Stimulated activated naive CD8-positive, alpha-beta T cell treated with anti-CD3 and anti-CD28 coated beads, Interleukin-15, Interleukin-2, amounts not matched to agents 100 ng/mL and 50 ng/mL, for 24 hours (primary cell): ENCODE results near the gene DCAF16.

ENCODE experiments used
- H3K27ac Mint-ChIP-seq: one replicate; pipeline ENCODE4 v1.8.0; 2021; ENCODE audit warnings: mild to moderate bottlenecking, mixed read lengths
- H3K27me3 Mint-ChIP-seq: one replicate; pipeline ENCODE4 v1.8.0; 2021; ENCODE audit warnings: mixed read lengths
- H3K36me3 Mint-ChIP-seq: one replicate; pipeline ENCODE4 v1.8.0; 2021; ENCODE audit warnings: low read depth, mixed read lengths
- H3K4me1 Mint-ChIP-seq: one replicate; pipeline ENCODE4 v1.8.0; 2021; ENCODE audit warnings: low read depth, mixed read lengths
- H3K4me3 Mint-ChIP-seq: one replicate; pipeline ENCODE4 v1.8.0; 2021; ENCODE audit warnings: mild to moderate bottlenecking, mixed read lengths
- H3K9me3 Mint-ChIP-seq: one replicate; pipeline ENCODE4 v1.8.0; 2021; ENCODE audit warnings: mixed read lengths

DCAF16 gene

DNA sequence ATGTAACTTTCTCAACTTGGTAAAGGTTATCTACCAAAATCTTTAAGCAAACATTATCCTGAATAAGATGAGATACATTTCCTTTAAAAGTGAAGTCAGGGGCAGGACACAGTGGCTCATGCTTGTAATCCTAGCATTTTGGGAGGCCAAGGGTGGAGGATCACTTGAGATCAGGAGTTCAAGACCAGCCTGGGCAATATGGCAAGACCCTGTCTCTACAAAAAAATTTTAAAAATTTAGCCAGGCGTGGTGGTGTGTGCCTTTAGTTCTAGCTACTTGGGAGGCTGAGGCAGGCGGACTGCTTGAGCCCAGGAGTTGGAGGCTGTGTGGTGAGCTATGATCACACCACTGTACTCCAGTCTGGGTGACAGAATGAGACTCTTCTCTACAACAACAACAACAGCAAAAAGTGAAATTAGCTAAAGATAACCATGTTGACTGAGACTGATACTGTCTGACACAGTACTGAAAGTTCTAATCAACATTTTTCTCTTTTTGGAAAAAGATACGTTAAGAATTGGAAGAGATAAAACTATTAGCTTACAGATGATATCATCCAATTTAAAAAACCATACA is 4.9 kb downstream of the DCAF16 start:
- Mint-ChIP-seq H3K4me1 (peaks cover 50% of the 10 kb centered on the region), H3K27me3 (no peaks in the 10 kb centered on the region), H3K9me3 (no peaks in the 10 kb centered on the region), H3K27ac (no peak overlapping the region), H3K4me3 (peak overlapping the region; percentile 26), H3K36me3 (peaks cover 64% of the 10 kb centered on the region)

DNA sequence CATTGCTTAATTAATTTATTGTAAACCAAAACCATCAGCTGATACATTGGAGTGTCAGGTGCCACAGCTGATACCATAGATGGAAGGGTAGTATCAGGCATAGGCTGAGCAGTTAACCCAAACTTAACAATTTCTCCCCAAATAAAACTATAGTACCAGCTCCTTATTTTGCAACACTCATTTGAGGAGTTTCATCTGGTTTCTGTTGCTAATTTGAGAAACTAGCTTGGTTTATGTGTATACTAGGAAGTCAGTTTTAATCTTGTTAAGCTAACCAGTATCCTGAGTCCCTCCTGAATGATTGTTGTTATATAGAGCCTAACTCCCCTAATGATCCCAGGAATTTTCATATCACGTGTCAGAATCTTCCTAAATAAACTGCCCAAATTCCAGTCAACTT is 12.7 kb downstream of the DCAF16 start:
- Mint-ChIP-seq H3K27me3 (no peaks in the 10 kb centered on the region), H3K27ac (no peak overlapping the region), H3K36me3 (peaks cover 37% of the 10 kb centered on the region), H3K9me3 (no peaks in the 10 kb centered on the region), H3K4me1 (peaks cover 6% of the 10 kb centered on the region), H3K4me3 (no peak overlapping the region)

DNA sequence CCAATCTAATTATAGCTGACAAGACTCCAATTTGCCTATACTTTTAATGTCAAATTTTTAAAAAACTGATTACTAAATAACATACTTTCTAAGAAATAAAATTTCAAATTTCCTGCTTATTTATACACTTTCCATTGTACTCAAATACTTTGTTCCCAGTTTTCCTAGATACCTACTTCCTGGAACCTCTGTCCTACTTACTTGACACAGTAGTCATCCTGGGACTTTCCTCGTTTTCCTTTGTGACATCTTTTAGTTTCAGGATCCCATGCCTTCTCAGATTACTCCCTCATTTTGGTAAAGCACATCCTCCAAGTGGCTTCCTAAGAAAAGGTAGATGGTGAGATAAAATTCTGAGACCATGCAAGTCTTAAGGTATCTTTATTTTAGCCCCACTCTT is 15.8 kb downstream of the DCAF16 start:
- peaks cover 25% of the 10 kb centered on the region for H3K36me3 Mint-ChIP-seq
- no peaks in the 10 kb centered on the region for H3K9me3 Mint-ChIP-seq
- H3K27ac Mint-ChIP-seq: no peak overlapping the region
- peaks cover 3% of the 10 kb centered on the region for H3K4me1 Mint-ChIP-seq
- no peak overlapping the region for H3K4me3 Mint-ChIP-seq
- no peaks in the 10 kb centered on the region for H3K27me3 Mint-ChIP-seq

DNA sequence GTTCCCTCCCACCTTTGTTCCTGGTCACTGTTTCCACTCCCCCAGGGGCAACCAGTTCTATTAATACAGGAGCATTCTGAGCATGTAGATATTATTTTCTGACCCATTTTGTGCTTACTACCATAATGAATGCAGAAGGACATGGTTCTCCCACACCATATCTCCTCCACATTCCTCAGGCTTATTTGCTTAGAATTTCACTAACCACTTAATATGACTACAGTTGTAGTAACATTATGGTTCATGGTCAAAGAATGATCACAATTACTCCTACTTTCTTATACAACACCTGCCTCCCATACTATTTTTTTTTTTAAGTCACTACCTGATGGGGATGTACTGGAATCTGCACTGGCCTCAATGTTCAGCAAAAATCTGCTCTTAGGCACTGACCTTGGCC is 21.6 kb downstream of the DCAF16 start:
- Mint-ChIP-seq H3K4me3 (no peak overlapping the region), H3K9me3 (no peaks in the 10 kb centered on the region), H3K27me3 (no peaks in the 10 kb centered on the region), H3K4me1 (peaks cover 22% of the 10 kb centered on the region), H3K36me3 (peaks cover 30% of the 10 kb centered on the region), H3K27ac (no peak overlapping the region)

DNA sequence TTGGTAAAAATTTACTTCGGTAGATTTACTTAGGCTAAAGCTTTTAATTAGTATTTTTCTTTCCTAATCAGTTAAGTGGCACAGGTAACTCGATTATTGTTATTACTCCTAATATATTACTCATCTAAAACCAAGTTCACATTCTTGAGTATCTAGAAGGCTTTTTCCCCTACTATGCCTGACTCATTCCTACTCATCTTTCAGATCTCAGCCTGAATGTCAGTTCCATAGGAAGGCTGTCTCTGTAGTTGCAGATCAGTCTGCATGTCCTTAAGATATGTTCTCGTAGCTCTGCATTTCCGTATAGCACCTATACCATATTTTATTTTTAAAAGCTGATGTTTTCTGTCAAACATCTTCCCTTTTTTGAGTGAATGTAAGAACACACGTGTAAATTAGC is 23.2 kb downstream of the DCAF16 start:
- Mint-ChIP-seq H3K9me3 (no peaks in the 10 kb centered on the region), H3K4me3 (no peak overlapping the region), H3K36me3 (peaks cover 19% of the 10 kb centered on the region), H3K4me1 (peaks cover 22% of the 10 kb centered on the region), H3K27me3 (peaks cover 5% of the 10 kb centered on the region), H3K27ac (no peak overlapping the region)

DNA sequence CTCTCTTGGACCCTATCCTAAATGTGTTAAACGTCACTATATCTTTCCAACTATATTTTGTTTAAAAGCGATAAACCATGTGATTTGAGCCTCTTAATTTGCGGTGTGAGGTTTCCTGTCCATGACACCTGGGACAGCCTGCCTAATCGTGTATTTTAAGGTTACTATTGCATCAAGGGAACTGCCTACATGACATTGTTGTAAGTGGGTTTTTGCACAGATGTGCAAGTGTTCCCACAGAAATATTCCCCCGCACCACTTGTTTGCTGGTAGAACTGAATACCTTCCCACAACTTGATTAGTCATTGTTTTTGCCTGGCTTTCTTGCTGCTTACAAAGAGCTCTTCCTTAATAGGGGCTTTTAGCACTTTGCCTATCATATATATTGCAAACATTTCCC is 24.0 kb downstream of the DCAF16 start:
- peaks cover 29% of the 10 kb centered on the region for H3K4me1 Mint-ChIP-seq
- no peaks in the 10 kb centered on the region for H3K9me3 Mint-ChIP-seq
- no peak overlapping the region for H3K27ac Mint-ChIP-seq
- peaks cover 14% of the 10 kb centered on the region for H3K36me3 Mint-ChIP-seq
- H3K4me3 Mint-ChIP-seq: no peak overlapping the region
- peaks cover 12% of the 10 kb centered on the region for H3K27me3 Mint-ChIP-seq

DNA sequence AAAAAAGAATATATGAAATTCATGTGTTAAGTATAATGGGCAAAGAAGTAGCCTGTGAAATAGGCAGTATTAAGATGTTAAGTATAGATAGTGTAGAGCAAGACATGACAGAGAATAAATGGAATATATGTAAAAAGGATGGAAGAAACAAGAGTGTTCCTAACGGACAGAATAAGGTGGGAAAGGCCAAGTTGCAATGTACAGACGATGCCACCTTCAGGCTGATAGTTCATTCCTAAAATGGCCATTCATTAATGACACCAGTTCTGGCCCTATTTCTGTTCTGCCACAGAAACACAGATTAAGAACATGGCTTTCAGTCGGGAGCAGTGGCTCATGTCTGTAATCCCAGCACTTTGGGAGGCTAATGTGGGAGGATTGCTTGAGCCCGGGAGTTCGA is 24.7 kb downstream of the DCAF16 start:
- Mint-ChIP-seq H3K27me3 (peaks cover 14% of the 10 kb centered on the region), H3K27ac (no peak overlapping the region)

DNA sequence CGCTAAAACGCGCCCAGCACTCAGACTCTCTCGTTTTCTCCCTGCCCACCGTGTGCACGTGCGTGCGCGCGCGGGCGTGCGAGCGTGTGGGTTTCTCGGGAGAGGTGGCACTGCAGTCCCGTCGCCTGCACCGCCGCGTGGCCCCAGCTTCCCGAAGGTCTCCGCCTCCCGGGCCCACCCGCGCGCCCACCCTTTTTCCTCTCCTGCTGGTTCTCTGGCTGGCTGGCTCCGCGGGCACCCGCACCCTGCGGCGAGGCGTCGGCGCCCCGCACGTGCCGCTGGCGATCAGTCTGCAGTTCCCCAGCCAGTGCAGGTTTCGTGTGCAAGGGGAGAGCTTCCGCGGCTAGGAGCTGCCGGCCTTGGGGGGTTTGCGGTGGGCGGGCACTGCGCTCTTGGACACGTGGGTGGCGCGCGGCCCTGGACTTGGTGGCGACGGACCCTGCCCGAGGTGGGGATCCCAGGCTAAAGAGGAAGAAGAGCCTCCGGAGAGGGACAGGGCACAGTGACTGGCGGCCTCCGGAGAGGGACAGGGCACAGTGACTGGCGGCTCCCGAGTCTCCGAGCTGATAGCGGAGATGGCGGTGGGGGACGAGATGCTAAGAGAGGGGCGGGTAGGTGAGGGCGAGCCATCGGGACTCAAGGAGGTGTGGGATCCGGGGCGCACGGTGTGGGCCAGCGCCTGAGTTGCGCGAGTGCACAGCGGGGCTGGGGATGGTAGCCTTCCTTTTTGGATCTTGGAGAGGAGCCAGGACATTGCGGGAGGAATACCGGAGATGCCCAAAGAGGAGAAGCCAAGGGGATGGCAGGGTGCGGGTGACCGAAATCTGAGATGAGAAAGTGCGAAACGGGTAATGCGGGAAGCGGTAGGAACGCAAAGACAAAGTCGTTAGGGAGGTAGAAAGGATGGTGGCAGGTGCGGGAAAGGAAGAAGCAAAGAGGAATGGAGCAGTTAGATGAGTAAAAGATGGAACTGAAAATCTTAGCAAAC is 29.0 kb downstream of the DCAF16 start, which contains the start of gene FAM184B:
TSS of gene FAM184B (minus strand) at position 322 of the 988 bp plus-strand sequence. CDS start 322 bp downstream, outside the sequence.
- Mint-ChIP-seq H3K4me1 (peaks cover 20% of the 10 kb centered on the region), H3K27me3 (peaks cover 37% of the 10 kb centered on the region), H3K4me3 (peak within 1 kb of the TSS; percentile 61), H3K27ac (no peak within 1 kb of the TSS), H3K9me3 (no peaks in the 10 kb centered on the region), H3K36me3 (no peaks in the 10 kb centered on the region)

More for the DNA sequence above, 24.7 kb downstream of the DCAF16 start:
- H3K9me3 Mint-ChIP-seq: no peaks in the 10 kb centered on the region
- H3K4me1 Mint-ChIP-seq: peaks cover 32% of the 10 kb centered on the region
- H3K4me3 Mint-ChIP-seq: no peak overlapping the region
- H3K36me3 Mint-ChIP-seq: peaks cover 14% of the 10 kb centered on the region

DNA sequence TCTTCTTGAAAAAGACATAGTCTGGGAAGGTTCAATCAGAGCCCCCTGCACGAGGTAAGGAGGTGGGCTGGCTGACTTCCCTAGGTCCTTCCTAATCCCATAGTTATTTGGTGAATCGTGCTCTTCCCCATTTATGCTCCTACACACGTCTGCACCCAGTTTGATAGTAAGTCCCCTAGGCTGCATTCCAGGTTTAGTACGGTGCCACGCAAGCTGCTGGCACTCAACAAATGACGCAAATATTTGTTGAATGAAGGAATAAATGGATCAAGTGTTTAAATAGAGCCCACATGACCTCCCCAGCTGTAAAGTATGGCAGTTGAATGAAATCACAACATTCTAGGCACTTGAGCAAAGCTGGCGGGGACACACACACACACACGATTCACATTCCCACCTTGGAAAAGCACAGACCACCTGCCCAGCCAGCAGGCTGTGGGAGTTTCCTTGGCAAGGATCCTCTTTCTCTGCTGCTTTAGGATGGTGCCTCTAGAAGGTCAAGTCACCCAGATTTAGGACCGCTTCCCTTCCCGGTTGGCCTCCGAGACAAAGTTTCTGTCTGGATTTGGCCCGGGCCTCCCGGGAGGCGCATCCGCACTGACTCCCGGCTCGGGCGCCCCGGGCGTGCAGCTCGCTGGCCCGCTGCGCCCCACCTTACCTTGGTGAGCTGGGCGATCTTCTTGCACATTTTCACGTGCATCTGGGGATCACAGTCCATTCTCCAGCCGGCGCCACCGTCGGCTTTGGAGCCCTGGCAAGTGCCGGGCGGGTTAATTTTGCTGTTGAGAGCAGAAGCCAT is 29.9 kb downstream of the DCAF16 start:
- H3K36me3 Mint-ChIP-seq: no peaks in the 10 kb centered on the region
- peaks cover 15% of the 10 kb centered on the region for H3K4me1 Mint-ChIP-seq
- H3K27me3 Mint-ChIP-seq: peaks cover 37% of the 10 kb centered on the region
- no peak overlapping the region for H3K27ac Mint-ChIP-seq
- no peaks in the 10 kb centered on the region for H3K9me3 Mint-ChIP-seq
- H3K4me3 Mint-ChIP-seq: peak overlapping the region; percentile 20

DNA sequence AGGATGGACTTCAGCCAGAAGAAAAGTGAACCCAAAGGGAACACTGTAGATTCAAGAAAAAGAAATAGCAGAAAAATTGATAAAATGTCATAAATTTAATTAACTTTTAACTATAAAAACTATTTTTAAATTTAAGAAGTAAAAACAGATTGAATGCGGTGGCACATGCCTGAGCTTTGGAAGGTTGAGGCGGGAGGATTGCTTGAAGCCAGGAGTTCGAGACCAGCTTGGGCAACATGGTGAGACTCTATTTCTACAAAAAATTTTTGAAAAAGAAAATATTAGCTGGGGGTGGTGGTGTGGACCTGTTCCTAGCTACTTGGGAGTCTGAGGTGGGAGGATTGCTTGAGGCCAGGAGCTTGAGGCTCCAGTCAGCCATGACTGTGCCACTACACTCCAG is 32.1 kb downstream of the DCAF16 start:
- peaks cover 15% of the 10 kb centered on the region for H3K4me1 Mint-ChIP-seq
- H3K9me3 Mint-ChIP-seq: no peaks in the 10 kb centered on the region
- no peak overlapping the region for H3K4me3 Mint-ChIP-seq
- no peak overlapping the region for H3K27ac Mint-ChIP-seq
- no peaks in the 10 kb centered on the region for H3K36me3 Mint-ChIP-seq
- H3K27me3 Mint-ChIP-seq: peaks cover 41% of the 10 kb centered on the region

DNA sequence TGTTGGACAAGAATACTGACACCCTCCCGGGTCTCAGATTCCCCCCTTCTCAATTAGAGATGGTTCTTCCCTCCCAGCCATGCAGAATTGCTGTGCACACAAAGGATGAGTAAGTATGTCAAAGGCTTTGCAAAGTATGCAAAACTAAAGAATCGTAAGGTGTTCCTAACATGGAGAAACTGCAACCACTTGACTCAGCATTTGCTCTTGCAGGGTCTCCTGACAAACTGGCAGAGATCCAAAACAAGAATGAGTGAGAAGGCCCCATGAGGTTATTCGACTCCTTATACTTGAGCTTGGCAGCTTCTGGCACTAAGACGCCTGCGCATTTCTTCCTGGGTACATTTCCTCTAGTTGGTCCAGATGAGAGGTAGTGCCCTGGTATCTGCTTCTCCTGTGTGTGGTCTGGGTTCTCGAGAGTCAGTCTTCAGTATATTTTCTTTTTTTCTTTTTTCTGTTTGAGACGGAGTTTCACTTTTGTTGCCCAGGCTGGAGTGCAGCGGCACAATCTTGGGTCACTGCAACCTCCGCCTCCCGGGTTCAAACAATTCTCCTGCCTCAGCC is 37.3 kb downstream of the DCAF16 start:
- H3K9me3 Mint-ChIP-seq: no peaks in the 10 kb centered on the region
- no peaks in the 10 kb centered on the region for H3K36me3 Mint-ChIP-seq
- H3K27ac Mint-ChIP-seq: no peak overlapping the region
- no peaks in the 10 kb centered on the region for H3K4me1 Mint-ChIP-seq
- H3K4me3 Mint-ChIP-seq: no peak overlapping the region
- peaks cover 4% of the 10 kb centered on the region for H3K27me3 Mint-ChIP-seq

DNA sequence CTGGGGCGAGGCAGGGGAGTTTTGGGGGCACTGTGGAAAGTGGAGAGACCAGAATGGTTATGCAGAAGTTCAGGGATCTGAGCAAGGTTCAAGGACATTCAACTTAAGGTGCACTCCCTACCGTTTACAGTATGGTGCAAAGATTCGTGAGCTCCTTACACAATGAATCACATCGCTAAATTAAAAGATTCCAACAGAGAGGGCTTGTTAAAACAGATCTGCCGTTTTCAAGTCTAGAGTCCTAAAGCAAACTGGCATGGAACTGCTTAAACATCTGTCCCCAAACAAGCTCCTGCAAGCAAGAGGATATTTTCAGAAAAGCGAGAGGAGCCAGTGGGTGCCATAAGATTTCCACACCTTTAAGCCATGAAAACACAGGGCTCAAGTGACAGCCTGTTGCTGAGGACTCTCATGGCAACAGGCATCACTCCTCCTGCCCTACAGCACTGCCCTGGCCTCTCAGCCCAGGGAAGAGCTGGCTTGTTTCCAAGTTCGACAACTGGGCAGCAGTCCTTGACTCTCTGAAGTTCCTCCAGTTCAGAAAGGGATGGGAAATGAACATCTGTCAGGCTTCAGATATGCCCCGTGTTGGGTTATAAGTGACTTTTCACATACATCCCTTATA is 39.2 kb downstream of the DCAF16 start:
- Mint-ChIP-seq H3K27ac (no peak overlapping the region), H3K27me3 (peaks cover 4% of the 10 kb centered on the region), H3K9me3 (no peaks in the 10 kb centered on the region), H3K4me1 (no peaks in the 10 kb centered on the region), H3K36me3 (no peaks in the 10 kb centered on the region), H3K4me3 (no peak overlapping the region)

DNA sequence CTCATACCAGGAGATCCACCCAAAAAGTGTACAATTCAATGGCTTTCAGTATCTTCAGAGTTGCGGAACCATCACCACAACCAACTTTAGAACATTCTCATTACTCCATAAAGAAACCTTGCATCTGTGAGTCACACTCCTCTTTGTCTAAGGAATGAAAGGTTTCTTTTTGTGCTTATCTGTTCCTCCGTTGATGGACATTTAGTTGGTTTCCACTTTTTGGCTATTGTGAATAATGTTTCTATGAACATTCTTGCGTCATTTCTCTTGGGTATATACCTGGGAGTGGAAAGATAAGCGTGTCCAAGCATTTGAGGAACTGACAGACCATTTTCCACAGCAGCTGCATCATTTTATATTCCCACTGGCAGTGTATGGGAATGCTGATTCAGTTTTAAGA is 39.7 kb downstream of the DCAF16 start:
- peaks cover 4% of the 10 kb centered on the region for H3K27me3 Mint-ChIP-seq
- peaks cover 4% of the 10 kb centered on the region for H3K9me3 Mint-ChIP-seq
- no peak overlapping the region for H3K27ac Mint-ChIP-seq
- no peaks in the 10 kb centered on the region for H3K36me3 Mint-ChIP-seq
- no peak overlapping the region for H3K4me3 Mint-ChIP-seq
- H3K4me1 Mint-ChIP-seq: peaks cover under 1% of the 10 kb centered on the region

DNA sequence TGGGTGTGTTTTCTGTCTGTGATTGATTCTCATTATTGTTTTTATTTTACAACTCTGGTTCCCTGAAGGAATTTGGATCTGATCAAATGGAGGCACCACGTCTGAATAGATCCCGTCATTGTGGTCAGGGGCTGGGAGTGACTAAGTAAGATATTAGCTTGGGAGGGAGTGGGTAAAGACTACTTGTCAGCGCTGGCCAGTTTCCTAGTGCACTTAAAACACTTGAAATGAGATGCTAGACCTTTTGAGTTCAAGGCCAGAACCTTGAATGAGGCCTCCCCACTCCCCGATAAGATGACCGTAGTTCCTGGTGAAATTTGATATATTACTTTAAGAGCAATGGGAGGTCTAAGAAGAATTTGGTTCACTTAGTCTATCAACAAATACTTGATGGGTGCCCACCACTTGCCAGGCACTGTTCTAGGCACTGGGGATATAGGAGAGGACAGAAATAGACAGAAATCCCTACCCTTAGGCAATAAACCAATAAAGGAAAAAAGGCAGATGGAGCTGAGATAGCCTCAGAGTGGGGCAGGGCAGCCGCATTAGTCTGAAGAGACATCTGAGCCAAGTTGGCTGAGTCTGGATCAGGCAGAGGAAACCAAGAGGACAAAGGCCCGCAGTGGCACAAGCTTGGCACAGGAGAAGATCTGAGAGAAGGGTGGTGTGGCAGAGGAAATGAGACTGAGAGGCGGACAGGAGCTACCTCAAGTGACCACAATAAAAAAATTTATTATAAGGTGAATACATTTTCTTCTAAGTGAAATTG is 41.0 kb downstream of the DCAF16 start:
- Mint-ChIP-seq H3K4me3 (no peak overlapping the region), H3K4me1 (peaks cover 7% of the 10 kb centered on the region), H3K27me3 (no peaks in the 10 kb centered on the region), H3K27ac (no peak overlapping the region), H3K9me3 (peaks cover 6% of the 10 kb centered on the region), H3K36me3 (no peaks in the 10 kb centered on the region)
